Measurements from ENCODE around the gene ETV2.

The ETV2 gene

DNA sequence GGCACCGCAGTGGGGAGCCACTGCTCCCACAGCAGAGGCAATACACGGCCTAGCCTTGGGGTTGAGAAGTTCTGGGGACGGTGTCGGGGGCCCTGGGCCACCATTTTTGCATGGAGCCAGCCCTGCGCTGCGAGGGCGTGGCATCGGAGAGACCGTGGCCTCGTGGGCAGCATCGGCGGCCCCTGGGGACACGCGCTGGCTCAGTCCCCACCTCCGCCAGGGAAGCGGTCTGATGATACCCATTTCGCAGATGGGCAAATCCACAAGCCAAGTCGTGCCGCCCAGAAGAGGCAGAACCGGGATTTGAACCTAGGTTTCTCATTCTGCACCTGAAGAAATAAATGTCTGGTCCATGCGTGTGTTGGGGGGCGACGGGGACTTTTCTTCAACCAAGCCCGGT lies 23.6 kb downstream of the ETV2 start:
- no peak overlapping the region for H3K9ac ChIP-seq
- H3K27ac ChIP-seq: no peak overlapping the region
- no peak overlapping the region for H2AFZ ChIP-seq
- H3K4me1 ChIP-seq: no peaks in the 10 kb centered on the region
- TF ChIP-seq, protein P1, sequence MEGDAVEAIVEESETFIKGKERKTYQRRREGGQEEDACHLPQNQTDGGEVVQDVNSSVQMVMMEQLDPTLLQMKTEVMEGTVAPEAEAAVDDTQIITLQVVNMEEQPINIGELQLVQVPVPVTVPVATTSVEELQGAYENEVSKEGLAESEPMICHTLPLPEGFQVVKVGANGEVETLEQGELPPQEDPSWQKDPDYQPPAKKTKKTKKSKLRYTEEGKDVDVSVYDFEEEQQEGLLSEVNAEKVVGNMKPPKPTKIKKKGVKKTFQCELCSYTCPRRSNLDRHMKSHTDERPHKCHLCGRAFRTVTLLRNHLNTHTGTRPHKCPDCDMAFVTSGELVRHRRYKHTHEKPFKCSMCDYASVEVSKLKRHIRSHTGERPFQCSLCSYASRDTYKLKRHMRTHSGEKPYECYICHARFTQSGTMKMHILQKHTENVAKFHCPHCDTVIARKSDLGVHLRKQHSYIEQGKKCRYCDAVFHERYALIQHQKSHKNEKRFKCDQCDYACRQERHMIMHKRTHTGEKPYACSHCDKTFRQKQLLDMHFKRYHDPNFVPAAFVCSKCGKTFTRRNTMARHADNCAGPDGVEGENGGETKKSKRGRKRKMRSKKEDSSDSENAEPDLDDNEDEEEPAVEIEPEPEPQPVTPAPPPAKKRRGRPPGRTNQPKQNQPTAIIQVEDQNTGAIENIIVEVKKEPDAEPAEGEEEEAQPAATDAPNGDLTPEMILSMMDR (IDR thresholded peaks at IDR 0.05): no peak
- no peaks in the 10 kb centered on the region for H3K36me3 ChIP-seq (ENCODE audit: control insufficient read depth, insufficient read depth, low read length)
- no peak overlapping the region for H3K4me2 ChIP-seq (ENCODE audit: low read length)
- no peaks in the 10 kb centered on the region for H3K27me3 ChIP-seq (ENCODE audit: control insufficient read depth, insufficient read depth, low read length)
- no peaks in the 10 kb centered on the region for H3K9me3 ChIP-seq (ENCODE audit: control insufficient read depth, low read length)
- H3K79me2 ChIP-seq: no peaks in the 10 kb centered on the region
- H3K4me3 ChIP-seq (ENCODE audit: low read depth, low read length): no peak overlapping the region

DNA sequence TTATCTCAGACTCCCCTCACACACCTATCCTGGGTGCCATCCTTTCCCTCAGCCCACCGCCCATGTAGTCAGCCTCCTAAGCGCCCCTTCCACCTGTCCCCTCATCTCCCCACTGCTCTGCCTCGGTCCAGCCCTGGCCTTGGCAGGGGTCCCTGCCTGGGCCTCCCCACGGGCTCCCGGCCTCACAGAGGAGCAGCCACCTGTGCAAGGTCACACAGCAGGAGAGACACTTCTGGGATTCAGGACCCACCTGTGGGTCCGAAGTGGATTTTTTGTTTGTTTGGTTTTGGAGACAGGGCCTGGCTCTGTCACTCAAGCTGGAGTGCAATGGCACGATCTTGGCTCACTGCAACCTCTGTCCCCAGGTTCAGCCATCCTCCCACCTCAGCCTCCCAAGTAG lies 24.1 kb downstream of the ETV2 start:
- no peaks in the 10 kb centered on the region for H3K36me3 ChIP-seq (ENCODE audit: control insufficient read depth, insufficient read depth, low read length)
- no peak overlapping the region for H3K27ac ChIP-seq
- H3K4me1 ChIP-seq: no peaks in the 10 kb centered on the region
- TF ChIP-seq, protein P1 (IDR thresholded peaks at IDR 0.05): no peak
- H3K27me3 ChIP-seq (ENCODE audit: control insufficient read depth, insufficient read depth, low read length): no peaks in the 10 kb centered on the region
- no peak overlapping the region for H3K4me3 ChIP-seq (ENCODE audit: low read depth, low read length)
- H2AFZ ChIP-seq: no peak overlapping the region
- H3K4me2 ChIP-seq (ENCODE audit: low read length): no peak overlapping the region
- no peak overlapping the region for H3K9ac ChIP-seq
- H3K79me2 ChIP-seq: no peaks in the 10 kb centered on the region
- H3K9me3 ChIP-seq (ENCODE audit: control insufficient read depth, low read length): no peaks in the 10 kb centered on the region

DNA sequence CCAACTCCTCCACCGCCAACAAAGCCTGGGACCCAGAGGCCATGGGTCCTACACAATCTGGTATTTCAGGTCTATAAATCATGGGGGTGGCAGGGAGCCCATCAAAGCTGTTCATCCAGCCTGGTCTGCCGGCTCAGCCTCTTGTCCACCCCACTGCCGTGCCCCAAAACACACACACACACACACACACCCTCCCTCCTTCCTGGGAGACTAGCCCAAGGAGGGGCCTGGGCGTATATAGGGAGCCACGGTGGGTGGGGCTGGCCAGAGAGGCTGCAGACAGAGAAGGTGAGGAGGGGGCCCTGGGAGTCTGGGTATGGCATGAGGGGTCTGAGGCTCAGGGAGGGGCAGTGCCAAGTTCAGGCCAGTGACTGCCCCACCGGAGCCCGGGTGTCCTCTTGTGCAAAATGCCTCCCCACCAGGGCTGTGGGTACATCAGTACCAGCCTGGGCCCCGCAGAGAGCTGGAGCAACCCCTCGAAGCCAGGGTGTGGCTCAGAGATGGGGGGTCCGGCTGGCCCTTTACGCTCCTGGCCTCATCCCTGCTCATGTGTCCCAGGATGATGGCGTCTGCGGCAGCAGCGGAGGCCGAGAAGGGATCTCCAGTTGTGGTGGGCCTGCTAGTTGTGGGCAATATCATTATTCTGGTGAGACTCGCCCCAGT lies 24.8 kb downstream of the ETV2 start, which contains the start of gene UPK1A:
Gene UPK1A (plus strand): TSS at position 267 of the 663 bp plus-strand sequence. CDS start 296 bp downstream, at position 563.
- no peaks in the 10 kb centered on the region for H3K4me1 ChIP-seq
- H3K4me3 ChIP-seq (ENCODE audit: low read depth, low read length): no peak within 1 kb of the TSS
- H3K4me2 ChIP-seq (ENCODE audit: low read length): no peak within 1 kb of the TSS
- TF ChIP-seq, protein P1 (IDR thresholded peaks at IDR 0.05): no peak
- H2AFZ ChIP-seq: no peak within 1 kb of the TSS
- no peaks in the 10 kb centered on the region for H3K9me3 ChIP-seq (ENCODE audit: control insufficient read depth, low read length)
- H3K9ac ChIP-seq: no peak within 1 kb of the TSS
- H3K27me3 ChIP-seq (ENCODE audit: control insufficient read depth, insufficient read depth, low read length): no peaks in the 10 kb centered on the region
- H3K36me3 ChIP-seq (ENCODE audit: control insufficient read depth, insufficient read depth, low read length): no peaks in the 10 kb centered on the region
- no peak within 1 kb of the TSS for H3K27ac ChIP-seq
- no peaks in the 10 kb centered on the region for H3K79me2 ChIP-seq

DNA sequence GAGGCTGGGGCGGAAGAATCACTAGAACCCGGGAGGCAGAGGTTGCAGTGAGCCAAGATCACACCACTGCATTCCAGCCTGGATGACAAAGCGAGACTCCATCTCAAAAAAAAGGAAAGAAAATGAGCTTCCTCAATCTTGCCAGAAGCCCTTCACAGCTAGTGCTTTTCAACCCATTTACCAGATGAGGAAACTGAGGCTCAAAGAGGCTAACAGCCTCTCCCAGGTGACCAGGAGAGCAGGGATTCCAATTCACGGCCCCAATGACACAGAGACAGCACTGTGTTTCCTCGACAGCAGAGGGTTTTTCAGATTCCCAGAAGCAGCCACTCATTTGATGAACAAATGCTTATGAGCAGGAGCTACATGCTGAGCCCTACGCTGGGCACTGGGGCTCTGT lies 28.0 kb downstream of the ETV2 start:
- no peaks in the 10 kb centered on the region for H3K27me3 ChIP-seq (ENCODE audit: control insufficient read depth, insufficient read depth, low read length)
- H3K9me3 ChIP-seq (ENCODE audit: control insufficient read depth, low read length): no peaks in the 10 kb centered on the region
- no peak overlapping the region for H2AFZ ChIP-seq
- no peaks in the 10 kb centered on the region for H3K36me3 ChIP-seq (ENCODE audit: control insufficient read depth, insufficient read depth, low read length)
- H3K27ac ChIP-seq: no peak overlapping the region
- no peak overlapping the region for H3K4me2 ChIP-seq (ENCODE audit: low read length)
- H3K4me1 ChIP-seq: no peaks in the 10 kb centered on the region
- TF ChIP-seq, protein P1 (IDR thresholded peaks at IDR 0.05): no peak
- no peak overlapping the region for H3K4me3 ChIP-seq (ENCODE audit: low read depth, low read length)
- no peaks in the 10 kb centered on the region for H3K79me2 ChIP-seq
- no peak overlapping the region for H3K9ac ChIP-seq

DNA sequence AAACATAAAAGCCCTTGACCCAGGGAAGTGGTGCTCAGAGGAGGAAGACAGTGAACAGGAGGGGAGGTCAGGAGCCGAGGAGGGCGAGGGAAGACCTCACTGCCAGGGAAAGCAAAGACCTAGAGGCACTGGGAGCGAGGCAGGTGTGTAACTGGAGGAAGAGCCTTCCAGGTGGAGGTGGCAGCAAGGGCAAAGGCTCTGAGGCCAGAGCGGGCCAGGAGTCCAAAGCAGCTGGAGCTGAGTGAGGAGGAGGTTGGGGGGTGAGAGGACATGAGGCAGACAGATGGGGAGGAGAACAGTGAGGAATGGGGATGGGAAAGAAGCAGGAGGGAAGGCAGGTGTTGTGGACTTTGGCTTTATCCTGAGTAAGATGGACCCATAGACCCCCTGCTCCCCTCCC lies 28.4 kb downstream of the ETV2 start:
- Histone ChIP-seq H3K36me3 (ENCODE audit: control insufficient read depth, insufficient read depth, low read length) (no peaks in the 10 kb centered on the region), H3K4me1 (no peaks in the 10 kb centered on the region), H3K9me3 (ENCODE audit: control insufficient read depth, low read length) (no peaks in the 10 kb centered on the region), H3K27me3 (ENCODE audit: control insufficient read depth, insufficient read depth, low read length) (no peaks in the 10 kb centered on the region), H2AFZ (no peak overlapping the region), H3K9ac (no peak overlapping the region), H3K79me2 (no peaks in the 10 kb centered on the region), H3K27ac (no peak overlapping the region), H3K4me3 (ENCODE audit: low read depth, low read length) (no peak overlapping the region), H3K4me2 (ENCODE audit: low read length) (no peak overlapping the region)
- TF ChIP-seq, protein P1 (IDR thresholded peaks at IDR 0.05): no peak

Measured in parathyroid adenoma (tissue), 2 donors.